Neural progenitor cell (in vitro differentiated cells): Measurements from ENCODE around the gene CHTOP. TPM values are rescaled to one million over a fixed set of nuclear protein-coding genes. Genes with fewer than 3 reads are reported as not detected.
A peak's percentile ranks its signal among the peaks of the same experiment; 100 is the strongest.

ENCODE experiments used
- DNase-seq: peaks from one replicate; pipeline ENCODE4 v3.0.0-alpha.2; 2016; ENCODE audit warnings: low spot score
- H2AFZ ChIP-seq: fragments of 200-600 bp; sonication (generic); replicated peaks from 2 replicates; pipeline ENCODE4 v1.6.1; 2016; ENCODE audit warnings: antibody characterized with exemption
- H3F3A ChIP-seq: fragments of 200-600 bp; sonication (generic); 2 replicates; pipeline ENCODE4 v1.6.1; 2016; ENCODE audit warnings: antibody characterized with exemption, low read depth
- H3K27ac ChIP-seq: fragments of 200-600 bp; sonication (generic); 2 replicates; pipeline ENCODE4 v1.5.1; 2016; ENCODE audit warnings: mild to moderate bottlenecking
- H3K27me3 ChIP-seq: fragments of 200-600 bp; sonication (generic); 2 replicates; pipeline ENCODE4 v1.6.1; 2016; ENCODE audit warnings: mild to moderate bottlenecking, moderate library complexity
- H3K36me3 ChIP-seq: fragments of 200-600 bp; sonication (generic); 2 replicates; pipeline ENCODE4 v1.5.1; 2016
- H3K4me1 ChIP-seq: fragments of 200-600 bp; sonication (generic); 2 replicates; pipeline ENCODE4 v1.6.1; 2016; ENCODE audit warnings: mixed run types
- H3K4me2 ChIP-seq: fragments of 200-600 bp; sonication (generic); 2 replicates; pipeline ENCODE4 v1.6.1; 2016
- H3K4me3 ChIP-seq: fragments of 200-600 bp; sonication (generic); 2 replicates; pipeline ENCODE4 v1.5.1; 2016
- H3K79me2 ChIP-seq: fragments of 200-600 bp; sonication (generic); 2 replicates; pipeline ENCODE4 v1.6.1; 2016; ENCODE audit warnings: low read depth
- H3K9ac ChIP-seq: fragments of 200-600 bp; sonication (generic); 2 replicates; pipeline ENCODE4 v1.6.1; 2016
- H3K9me3 ChIP-seq: fragments of 200-600 bp; sonication (generic); 2 replicates; pipeline ENCODE4 v1.5.1; 2016; ENCODE audit warnings: low read depth
- H4K20me1 ChIP-seq: fragments of 200-600 bp; sonication (generic); 2 replicates; pipeline ENCODE4 v1.6.1; 2016; ENCODE audit warnings: low read depth
- H3K27ac Mint-ChIP-seq: 3 replicates; pipeline ENCODE4 v1.8.0; 2021; ENCODE audit warnings: mixed read lengths
- H3K27me3 Mint-ChIP-seq: 2 replicates; pipeline ENCODE4 v1.8.0; 2022; ENCODE audit warnings: low read depth, mild to moderate bottlenecking, inconsistent platforms, moderate library complexity, mixed read lengths; ENCODE audit not compliant: insufficient read depth
- H3K36me3 Mint-ChIP-seq: 3 replicates; pipeline ENCODE4 v1.8.0; 2021; ENCODE audit warnings: mixed read lengths
- H3K4me1 Mint-ChIP-seq: 3 replicates; pipeline ENCODE4 v1.8.0; 2021; ENCODE audit warnings: mixed read lengths
- H3K4me3 Mint-ChIP-seq: 3 replicates; pipeline ENCODE4 v1.8.0; 2021; ENCODE audit warnings: mild to moderate bottlenecking, moderate library complexity, mixed read lengths
- H3K9me3 Mint-ChIP-seq: 3 replicates; pipeline ENCODE4 v1.8.0; 2020; ENCODE audit warnings: mixed read lengths
- EZH2 ChIP-seq: fragments of 200-600 bp; sonication (generic); IDR thresholded peaks from 2 replicates; pipeline ENCODE4 v1.6.1; 2017; ENCODE audit warnings: antibody characterized with exemption, mild to moderate bottlenecking, moderate library complexity
- EZH2phosphoT487 ChIP-seq: fragments of 200-600 bp; sonication (generic); IDR thresholded peaks from 2 replicates; pipeline ENCODE4 v1.6.1; 2017; ENCODE audit warnings: antibody characterized with exemption
- total RNA-seq: library from RNA; depleted of rRNA; stranded (reverse); fragments of >200 nt; gene quantifications from 2 replicates; pipeline ENCODE4 v1.2.3, GENCODE V29; 2015; ENCODE audit warnings: low replicate concordance
- TF ChIP-seq, protein P1 (sequence below): fragments of 200-600 bp; sonication (generic); IDR thresholded peaks from 2 replicates; pipeline ENCODE4 v1.5.1; 2017; ENCODE audit warnings: antibody characterized with exemption, mild to moderate bottlenecking

Gene CHTOP
- total RNA-seq, 1 donor from 2014 or later = 96.1 TPM

- Mint-ChIP-seq H3K4me1 (peaks cover 41% of the 10 kb centered on the region), H3K27me3 (peaks cover 9% of the 10 kb centered on the region), H3K27ac (no peak overlapping the region), H3K36me3 (peaks cover 6% of the 10 kb centered on the region), H3K9me3 (no peaks in the 10 kb centered on the region), H3K4me3 (no peak overlapping the region)
- Histone ChIP-seq H4K20me1 (peaks cover 6% of the 10 kb centered on the region), H3K79me2 (peaks cover 18% of the 10 kb centered on the region), H2AFZ (no peak overlapping the region), H3F3A (peaks cover 6% of the 10 kb centered on the region), H3K4me2 (no peak overlapping the region), H3K9ac (no peak overlapping the region), H3K27me3 (no peaks in the 10 kb centered on the region), H3K27ac (no peak overlapping the region), H3K9me3 (no peaks in the 10 kb centered on the region), H3K36me3 (no peaks in the 10 kb centered on the region), H3K4me1 (peaks cover 16% of the 10 kb centered on the region), H3K4me3 (no peak overlapping the region)
- no peak for DNase-seq
- no peak for TF ChIP-seq EZH2
- no peak for TF ChIP-seq EZH2phosphoT487
- TF ChIP-seq, protein P1, sequence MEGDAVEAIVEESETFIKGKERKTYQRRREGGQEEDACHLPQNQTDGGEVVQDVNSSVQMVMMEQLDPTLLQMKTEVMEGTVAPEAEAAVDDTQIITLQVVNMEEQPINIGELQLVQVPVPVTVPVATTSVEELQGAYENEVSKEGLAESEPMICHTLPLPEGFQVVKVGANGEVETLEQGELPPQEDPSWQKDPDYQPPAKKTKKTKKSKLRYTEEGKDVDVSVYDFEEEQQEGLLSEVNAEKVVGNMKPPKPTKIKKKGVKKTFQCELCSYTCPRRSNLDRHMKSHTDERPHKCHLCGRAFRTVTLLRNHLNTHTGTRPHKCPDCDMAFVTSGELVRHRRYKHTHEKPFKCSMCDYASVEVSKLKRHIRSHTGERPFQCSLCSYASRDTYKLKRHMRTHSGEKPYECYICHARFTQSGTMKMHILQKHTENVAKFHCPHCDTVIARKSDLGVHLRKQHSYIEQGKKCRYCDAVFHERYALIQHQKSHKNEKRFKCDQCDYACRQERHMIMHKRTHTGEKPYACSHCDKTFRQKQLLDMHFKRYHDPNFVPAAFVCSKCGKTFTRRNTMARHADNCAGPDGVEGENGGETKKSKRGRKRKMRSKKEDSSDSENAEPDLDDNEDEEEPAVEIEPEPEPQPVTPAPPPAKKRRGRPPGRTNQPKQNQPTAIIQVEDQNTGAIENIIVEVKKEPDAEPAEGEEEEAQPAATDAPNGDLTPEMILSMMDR = no peak
Observed at GRCh38 chr1:153629971-153630370, 3.9 kb upstream of the CHTOP start.

GRCh38 chr1:153630384-153630783, 3.5 kb upstream of the CHTOP start:
- no peak overlapping the region for H3K4me2 ChIP-seq
- H3K9me3 Mint-ChIP-seq = no peaks in the 10 kb centered on the region
- H3K27me3 ChIP-seq = no peaks in the 10 kb centered on the region
- no peaks in the 10 kb centered on the region for H3K36me3 ChIP-seq
- peaks cover 43% of the 10 kb centered on the region for H3K4me1 Mint-ChIP-seq
- no peak overlapping the region for H3K4me3 ChIP-seq
- H3K9me3 ChIP-seq = no peaks in the 10 kb centered on the region
- peaks cover 6% of the 10 kb centered on the region for H3F3A ChIP-seq
- H3K4me1 ChIP-seq = peaks cover 20% of the 10 kb centered on the region
- H4K20me1 ChIP-seq = peaks cover 11% of the 10 kb centered on the region
- peaks cover 7% of the 10 kb centered on the region for H3K36me3 Mint-ChIP-seq
- H3K27me3 Mint-ChIP-seq = peaks cover 9% of the 10 kb centered on the region
- H2AFZ ChIP-seq = no peak overlapping the region
- no peak overlapping the region for H3K4me3 Mint-ChIP-seq
- no peak overlapping the region for H3K27ac Mint-ChIP-seq
- no peak overlapping the region for H3K9ac ChIP-seq
- H3K27ac ChIP-seq = no peak overlapping the region
- H3K79me2 ChIP-seq = peaks cover 22% of the 10 kb centered on the region
- no peak for TF ChIP-seq EZH2phosphoT487
- no peak for TF ChIP-seq EZH2
- TF ChIP-seq, protein P1 = no peak
- DNase-seq = no peak

GRCh38 chr1:153631047-153632022, 2.5 kb upstream of the CHTOP start:
- Mint-ChIP-seq H3K4me1 (peaks cover 39% of the 10 kb centered on the region), H3K9me3 (no peaks in the 10 kb centered on the region), H3K4me3 (no peak overlapping the region), H3K36me3 (peaks cover 7% of the 10 kb centered on the region), H3K27me3 (peaks cover 9% of the 10 kb centered on the region), H3K27ac (peak overlapping the region; percentile 35)
- TF ChIP-seq EZH2phosphoT487 (no peak), EZH2 (no peak)
- TF ChIP-seq, protein P1 = no peak
- peaks cover 4% of the 10 kb centered on the region for H3K36me3 ChIP-seq
- H3K27me3 ChIP-seq = no peaks in the 10 kb centered on the region
- H3F3A ChIP-seq = peaks cover 9% of the 10 kb centered on the region
- no peak overlapping the region for H3K27ac ChIP-seq
- no peak overlapping the region for H2AFZ ChIP-seq
- H3K4me3 ChIP-seq = no peak overlapping the region
- no peaks in the 10 kb centered on the region for H3K9me3 ChIP-seq
- no peak for DNase-seq
- peaks cover 19% of the 10 kb centered on the region for H3K4me1 ChIP-seq
- H4K20me1 ChIP-seq = peaks cover 20% of the 10 kb centered on the region
- H3K9ac ChIP-seq = no peak overlapping the region
- H3K4me2 ChIP-seq = no peak overlapping the region
- H3K79me2 ChIP-seq = peaks cover 28% of the 10 kb centered on the region
